ENCODE data around the gene STUB1.

STUB1 gene

DNA sequence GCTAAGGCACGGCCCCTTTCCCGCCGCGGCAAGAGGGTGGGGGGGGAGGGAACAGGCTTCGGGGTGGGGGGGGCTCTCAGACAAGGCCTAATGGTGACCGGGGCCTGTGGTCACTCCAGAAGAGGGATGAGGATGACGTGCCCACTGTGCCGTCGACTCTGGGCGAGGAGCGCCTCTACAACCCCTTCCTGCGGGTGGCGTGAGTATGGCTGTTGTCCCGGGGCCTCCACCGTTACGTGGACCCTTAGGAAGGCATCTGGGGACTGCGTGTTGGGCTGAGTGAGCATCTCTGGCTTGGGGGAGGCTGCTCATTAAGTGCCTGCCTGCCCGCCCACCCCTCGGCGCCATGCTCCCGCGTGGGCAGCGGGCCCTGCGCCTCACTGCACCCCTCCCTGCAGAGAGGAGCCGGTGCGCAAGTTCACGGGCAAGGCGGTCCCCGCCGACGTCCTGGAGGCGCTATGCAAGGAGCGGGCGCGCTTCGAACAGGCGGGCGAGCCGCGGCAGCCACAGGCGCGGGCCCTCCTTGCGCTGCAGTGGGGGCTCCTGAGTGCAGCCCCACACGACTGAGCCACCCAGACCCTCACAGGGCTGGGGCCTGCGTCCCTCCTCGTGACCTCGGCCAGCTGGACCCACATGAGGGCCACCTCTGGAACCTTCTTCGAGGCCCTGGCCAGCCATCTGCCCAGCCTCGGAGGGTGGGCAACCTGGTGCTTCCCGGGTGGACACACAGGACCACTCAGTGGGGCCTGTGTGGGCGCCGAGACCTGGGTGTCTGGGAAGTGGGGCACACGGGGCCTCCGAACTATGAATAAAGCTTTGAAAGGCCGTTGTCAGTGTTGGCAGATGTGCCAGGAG, 48.9 kb downstream of the STUB1 start:
- peak overlapping the region; percentile 72 for H3K4me3 ChIP-seq (ENCODE audit: low read length)
- TF ChIP-seq, protein P1, sequence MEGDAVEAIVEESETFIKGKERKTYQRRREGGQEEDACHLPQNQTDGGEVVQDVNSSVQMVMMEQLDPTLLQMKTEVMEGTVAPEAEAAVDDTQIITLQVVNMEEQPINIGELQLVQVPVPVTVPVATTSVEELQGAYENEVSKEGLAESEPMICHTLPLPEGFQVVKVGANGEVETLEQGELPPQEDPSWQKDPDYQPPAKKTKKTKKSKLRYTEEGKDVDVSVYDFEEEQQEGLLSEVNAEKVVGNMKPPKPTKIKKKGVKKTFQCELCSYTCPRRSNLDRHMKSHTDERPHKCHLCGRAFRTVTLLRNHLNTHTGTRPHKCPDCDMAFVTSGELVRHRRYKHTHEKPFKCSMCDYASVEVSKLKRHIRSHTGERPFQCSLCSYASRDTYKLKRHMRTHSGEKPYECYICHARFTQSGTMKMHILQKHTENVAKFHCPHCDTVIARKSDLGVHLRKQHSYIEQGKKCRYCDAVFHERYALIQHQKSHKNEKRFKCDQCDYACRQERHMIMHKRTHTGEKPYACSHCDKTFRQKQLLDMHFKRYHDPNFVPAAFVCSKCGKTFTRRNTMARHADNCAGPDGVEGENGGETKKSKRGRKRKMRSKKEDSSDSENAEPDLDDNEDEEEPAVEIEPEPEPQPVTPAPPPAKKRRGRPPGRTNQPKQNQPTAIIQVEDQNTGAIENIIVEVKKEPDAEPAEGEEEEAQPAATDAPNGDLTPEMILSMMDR (IDR thresholded peaks at IDR 0.05; ENCODE audit: insufficient read depth, low read depth, low read length, missing control alignments) = no peak
- DNase-seq (ENCODE audit: low read depth) = no peak

DNA sequence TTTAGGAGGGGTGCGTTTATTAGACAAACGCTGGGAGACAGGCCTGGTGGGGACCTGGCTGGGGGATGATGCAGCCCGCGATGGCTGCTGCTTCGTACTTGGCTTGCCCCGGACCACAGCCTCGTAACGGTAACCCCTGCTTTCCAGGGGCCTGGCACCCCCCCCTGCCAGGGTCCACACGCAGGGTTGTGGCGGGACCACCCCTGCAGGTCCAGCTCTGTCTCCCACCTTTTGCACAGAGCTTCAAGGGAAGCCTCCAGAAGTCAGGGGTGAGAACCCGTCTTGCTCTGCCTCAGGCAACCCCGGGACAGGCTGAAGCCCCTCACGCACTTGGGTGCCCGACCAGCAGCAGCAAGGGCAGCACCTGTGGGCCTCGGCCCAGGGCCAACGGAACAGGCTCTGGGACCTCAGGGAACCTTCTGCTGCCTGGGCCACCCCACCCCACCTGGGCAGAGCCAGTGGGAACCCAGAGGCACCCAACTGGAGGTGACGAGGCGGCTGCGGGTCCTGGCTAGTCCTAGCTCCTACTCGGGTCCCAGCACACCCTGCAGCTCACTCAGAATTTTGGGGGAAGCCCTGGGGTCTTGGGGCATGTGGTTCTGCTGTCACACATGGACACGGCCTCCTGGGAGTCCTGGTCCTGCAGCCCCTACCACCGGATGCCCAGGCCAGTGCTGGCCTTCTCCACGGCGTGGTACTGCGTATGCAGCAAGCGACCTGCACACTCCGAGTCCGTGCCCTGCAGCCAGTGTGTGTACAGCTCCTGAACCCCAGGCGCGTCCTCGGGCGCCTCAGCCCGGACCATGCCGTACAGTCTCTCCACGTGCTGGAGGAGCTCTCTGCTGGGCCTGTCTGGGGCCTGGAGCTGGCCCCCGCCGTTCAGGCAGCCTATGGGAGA, 49.8 kb downstream of the STUB1 start:
- no peak for DNase-seq (ENCODE audit: low read depth)
- no peak overlapping the region for H3K4me3 ChIP-seq (ENCODE audit: low read length)
- TF ChIP-seq, protein P1 (IDR thresholded peaks at IDR 0.05; ENCODE audit: insufficient read depth, low read depth, low read length, missing control alignments) = no peak

DNA sequence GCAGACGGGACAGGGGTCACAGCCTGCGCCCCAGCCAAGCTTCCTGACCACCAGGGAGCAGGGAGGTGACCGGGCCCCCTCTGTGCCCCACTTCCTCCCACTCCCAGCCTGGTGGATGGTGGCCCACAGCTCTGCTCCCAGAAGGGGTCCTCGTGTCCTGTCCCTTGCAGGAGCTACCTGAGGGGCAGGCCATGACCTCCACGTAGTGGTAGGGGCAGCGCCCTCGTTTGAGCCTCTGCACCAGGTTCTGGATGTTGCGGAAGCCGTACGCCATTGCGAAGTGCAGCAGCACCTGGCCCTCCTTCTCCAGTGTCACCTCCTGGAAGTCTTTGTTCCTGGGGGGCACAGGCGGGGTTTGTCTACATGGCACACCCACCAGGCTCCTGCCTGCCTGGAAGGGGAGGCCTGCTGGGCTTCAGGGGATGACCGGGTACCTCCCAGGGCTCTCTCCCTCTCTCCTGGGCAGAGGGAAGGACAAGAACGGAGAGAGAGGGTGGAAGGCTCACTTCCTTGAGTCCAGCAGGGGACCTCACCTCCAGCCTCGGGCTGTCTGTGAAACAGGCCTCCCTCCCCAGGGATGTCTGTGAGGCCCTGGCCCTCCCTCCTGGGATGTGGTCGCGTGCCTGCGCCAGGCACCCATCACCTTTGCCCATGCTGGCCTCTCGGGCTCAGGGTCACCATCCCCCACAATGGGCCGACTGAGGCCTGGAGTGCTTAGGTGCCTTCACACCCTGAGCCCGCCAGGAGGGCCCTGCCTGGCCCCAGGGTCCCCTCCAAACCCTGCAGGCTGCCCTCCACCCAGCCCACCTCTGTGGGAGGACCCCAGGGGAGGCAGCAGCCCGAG, 50.7 kb downstream of the STUB1 start:
- H3K4me3 ChIP-seq (ENCODE audit: low read length) = no peak overlapping the region
- TF ChIP-seq, protein P1 (IDR thresholded peaks at IDR 0.05; ENCODE audit: insufficient read depth, low read depth, low read length, missing control alignments) = no peak
- DNase-seq (ENCODE audit: low read depth) = no peak

DNA sequence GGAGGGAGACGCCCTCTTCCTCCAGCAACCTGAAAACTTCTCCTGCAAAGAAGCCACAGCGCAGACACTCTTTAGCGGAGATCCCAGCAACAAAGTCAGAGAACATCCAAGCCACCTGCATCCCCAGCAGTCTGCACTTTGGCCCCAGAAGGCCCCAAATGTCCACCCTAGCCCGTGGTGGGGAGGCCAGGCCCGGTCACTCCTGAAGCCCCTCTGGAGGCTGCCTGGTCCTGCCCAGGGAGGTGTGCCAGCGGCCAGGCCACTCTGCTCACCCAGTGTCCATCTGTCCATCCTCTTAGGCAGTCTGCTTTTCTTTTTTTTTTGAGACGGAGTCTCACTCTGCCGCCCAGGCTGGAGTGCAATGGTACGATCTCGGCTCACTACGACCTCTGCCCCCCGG, 52.1 kb downstream of the STUB1 start:
- DNase-seq (ENCODE audit: low read depth) = no peak
- TF ChIP-seq, protein P1 (IDR thresholded peaks at IDR 0.05; ENCODE audit: insufficient read depth, low read depth, low read length, missing control alignments) = no peak
- no peak overlapping the region for H3K4me3 ChIP-seq (ENCODE audit: low read length)

Measured in epithelial cell of esophagus (primary cell).